ENCODE results near the gene KDM5A.

KDM5A gene

GRCh38 chr12:256225-256624, 132.9 kb downstream of the KDM5A start:
- no peak overlapping the region for H3K27ac ChIP-seq (replicated peaks)
- DNase-seq (ENCODE audit: low read depth in 1 of 2, low spot score in 1 of 2), result no peak
- no peaks in the 10 kb centered on the region for H3K27me3 ChIP-seq (ENCODE audit: insufficient read depth, poor library complexity, severe bottlenecking)
- no peak overlapping the region for H3K4me3 ChIP-seq (replicated peaks; ENCODE audit: insufficient read depth, low read length)
- TF ChIP-seq POLR2AphosphoS5 (IDR thresholded peaks at IDR 0.05; ENCODE audit: low read depth) (no peak), CTCF (IDR thresholded peaks at IDR 0.05; ENCODE audit: insufficient read depth, low read length) (no peak), GABPA (IDR thresholded peaks at IDR 0.05; ENCODE audit: low read depth) (no peak), REST (IDR thresholded peaks at IDR 0.05; ENCODE audit: insufficient replicate concordance, low read depth) (no peak), SPI1 (IDR thresholded peaks at IDR 0.05; ENCODE audit: borderline replicate concordance, low read depth) (no peak)

GRCh38 chr12:254912-255311, 134.2 kb downstream of the KDM5A start:
- TF ChIP-seq REST (IDR thresholded peaks at IDR 0.05; ENCODE audit: insufficient replicate concordance, low read depth), result no peak
- TF ChIP-seq POLR2AphosphoS5 (IDR thresholded peaks at IDR 0.05; ENCODE audit: low read depth), result no peak
- no peak for TF ChIP-seq CTCF (IDR thresholded peaks at IDR 0.05; ENCODE audit: insufficient read depth, low read length)
- TF ChIP-seq GABPA (IDR thresholded peaks at IDR 0.05; ENCODE audit: low read depth), result no peak
- no peak for TF ChIP-seq SPI1 (IDR thresholded peaks at IDR 0.05; ENCODE audit: borderline replicate concordance, low read depth)
- H3K4me3 ChIP-seq (replicated peaks; ENCODE audit: insufficient read depth, low read length), result no peak overlapping the region
- DNase-seq (ENCODE audit: low read depth in 1 of 2, low spot score in 1 of 2), result no peak
- no peak overlapping the region for H3K27ac ChIP-seq (replicated peaks)
- H3K27me3 ChIP-seq (ENCODE audit: insufficient read depth, poor library complexity, severe bottlenecking), result no peaks in the 10 kb centered on the region

- no peak overlapping the region for H3K27ac ChIP-seq (replicated peaks)
- no peak overlapping the region for H3K4me3 ChIP-seq (replicated peaks; ENCODE audit: insufficient read depth, low read length)
- no peaks in the 10 kb centered on the region for H3K27me3 ChIP-seq (ENCODE audit: insufficient read depth, poor library complexity, severe bottlenecking)
- TF ChIP-seq REST (IDR thresholded peaks at IDR 0.05; ENCODE audit: insufficient replicate concordance, low read depth), result no peak
- no peak for TF ChIP-seq GABPA (IDR thresholded peaks at IDR 0.05; ENCODE audit: low read depth)
- no peak for TF ChIP-seq CTCF (IDR thresholded peaks at IDR 0.05; ENCODE audit: insufficient read depth, low read length)
- TF ChIP-seq POLR2AphosphoS5 (IDR thresholded peaks at IDR 0.05; ENCODE audit: low read depth), result no peak
- no peak for TF ChIP-seq SPI1 (IDR thresholded peaks at IDR 0.05; ENCODE audit: borderline replicate concordance, low read depth)
- DNase-seq (ENCODE audit: low read depth in 1 of 2, low spot score in 1 of 2), result no peak
These were observed 135.1 kb downstream of the KDM5A start for GRCh38 chr12:254039-254438.

Measured in HL-60 (cell line).